OCI-M1 (cell line): ENCODE measurements around the gene VSX2.

Experiments used
- DNase-seq: peaks from one replicate; lab custom pipeline; 2025; lab: John Stamatoyannopoulos, UW

Gene VSX2

GRCh38 chr14:74238974-74239847 is at the start of gene VSX2:
TSS of gene VSX2 (plus strand) at chr14:74239449. CDS start at chr14:74239562, 113 bp downstream.
- DNase-seq: no peak

GRCh38 chr14:74190927-74191575 is 48.2 kb upstream of the VSX2 start:
- no peak for DNase-seq

DNA sequence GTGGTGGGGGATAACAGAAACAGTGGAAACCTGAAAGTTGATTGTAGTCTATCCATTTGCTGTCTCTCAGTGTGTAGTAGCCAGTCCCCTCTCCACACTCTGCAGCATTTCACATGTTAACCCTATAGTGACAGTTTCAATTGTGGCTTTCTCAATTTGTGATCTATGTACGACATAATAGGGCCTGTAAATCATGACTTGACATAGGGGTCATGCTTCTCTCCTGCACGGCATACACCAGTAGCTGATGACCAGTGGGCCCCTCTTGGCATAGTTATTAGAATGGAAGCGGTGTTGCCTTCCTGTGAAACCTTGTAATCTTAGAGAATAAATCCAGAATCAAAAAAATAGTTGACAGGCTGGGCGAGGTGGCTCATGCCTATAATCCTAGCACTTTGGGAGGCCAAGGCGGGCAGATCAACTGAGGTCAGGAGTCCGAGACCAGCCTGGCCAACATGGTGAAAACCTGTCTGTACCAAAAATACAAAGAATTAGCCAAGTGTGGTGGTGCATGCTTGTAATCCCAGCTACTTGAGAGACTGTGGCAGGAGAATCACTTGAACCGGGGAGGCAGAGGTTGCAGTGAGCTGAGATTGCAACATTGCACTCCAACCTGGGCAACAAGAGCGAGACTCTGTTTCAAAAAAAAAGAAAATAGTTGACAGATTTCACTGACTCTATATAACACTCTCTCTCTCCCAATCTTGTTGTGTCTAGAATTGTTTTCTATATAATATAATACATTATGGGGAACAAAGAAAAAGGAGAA is 44.6 kb upstream of the VSX2 start:
- no peak for DNase-seq

DNA sequence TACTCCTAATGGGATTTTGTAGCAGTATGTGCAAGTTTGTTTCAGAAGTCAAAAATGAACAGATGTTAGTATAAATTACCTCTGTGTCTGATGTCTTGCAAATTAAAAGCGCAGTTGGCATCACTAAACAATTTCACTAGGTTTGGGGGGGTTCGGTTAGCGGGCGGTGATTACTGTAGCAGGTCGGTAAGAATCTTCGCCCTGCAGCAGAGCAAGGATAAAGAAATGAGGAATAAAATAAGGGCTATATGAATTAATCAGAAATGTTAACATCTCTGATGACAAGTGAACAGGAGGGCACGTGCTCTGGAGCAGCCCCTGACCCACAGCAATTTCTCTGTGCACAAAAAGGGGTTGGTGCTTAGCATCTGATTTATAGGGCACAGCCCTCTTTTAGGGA is 43.6 kb upstream of the VSX2 start:
- DNase-seq: no peak

- no peak for DNase-seq
Observed at GRCh38 chr14:74198441-74199234, 40.6 kb upstream of the VSX2 start.

- peak; percentile 24 for DNase-seq
Observed at GRCh38 chr14:74202113-74202512, 37.1 kb upstream of the VSX2 start.

DNA sequence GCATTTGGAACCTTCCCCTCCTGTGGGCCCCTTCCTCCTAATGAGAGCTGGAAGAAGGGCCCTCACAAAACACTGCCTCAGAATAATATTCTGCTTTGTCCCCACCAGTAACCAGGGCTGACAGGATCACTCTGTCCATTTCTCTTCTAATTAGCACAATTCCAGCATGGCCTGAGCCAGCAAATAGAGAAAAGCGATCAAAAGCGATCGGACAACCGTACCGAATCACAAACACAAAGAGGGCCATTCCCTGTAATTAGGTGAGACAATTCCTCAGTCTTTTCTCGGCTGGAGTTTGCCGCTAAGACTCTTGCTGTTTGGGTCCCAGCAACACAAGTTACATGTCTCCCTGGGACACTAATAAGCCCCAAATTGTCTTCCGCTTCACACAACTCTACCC is 35.6 kb upstream of the VSX2 start:
- no peak for DNase-seq

- DNase-seq: no peak
Observed at GRCh38 chr14:74204491-74204890, 34.8 kb upstream of the VSX2 start.

DNA sequence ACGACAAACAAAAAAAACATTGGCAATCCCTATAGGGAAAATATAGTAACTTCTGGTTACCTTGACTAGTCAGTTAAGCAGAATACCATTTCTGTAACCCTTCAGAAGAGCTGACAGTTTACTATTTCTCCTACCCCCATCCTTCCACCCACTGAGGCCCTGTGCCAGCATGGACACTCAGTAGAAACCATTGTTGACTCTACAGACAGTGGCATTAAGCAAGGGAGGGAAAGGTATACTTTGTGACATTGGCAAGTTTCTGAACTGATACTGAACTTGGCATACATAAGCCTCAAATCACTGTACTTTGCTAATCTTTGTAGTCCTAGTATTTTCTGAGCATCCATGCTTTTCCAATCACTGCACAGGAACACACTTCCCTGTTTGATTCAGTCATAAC is 33.4 kb upstream of the VSX2 start:
- no peak for DNase-seq

GRCh38 chr14:74207943-74208342 is 31.3 kb upstream of the VSX2 start:
- DNase-seq: peak; percentile 45

DNA sequence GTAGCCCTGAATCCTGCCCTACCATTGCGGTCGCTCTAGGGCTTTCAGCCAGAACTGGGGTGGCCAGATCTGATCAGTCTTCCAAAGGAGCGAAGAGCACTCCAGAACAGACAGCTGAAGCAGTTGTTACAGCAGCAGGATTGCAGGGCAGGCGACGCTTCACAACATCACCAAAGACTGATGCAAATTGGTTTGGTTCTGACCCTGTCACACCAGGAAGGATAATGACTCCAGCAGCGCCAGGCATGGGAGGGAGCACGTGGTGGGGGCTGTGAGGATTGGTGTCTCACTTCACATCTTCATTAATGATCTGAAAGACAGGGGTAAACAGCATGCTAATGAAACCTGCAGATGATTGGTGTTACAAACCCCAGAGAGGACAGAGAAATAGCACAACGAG is 30.6 kb upstream of the VSX2 start:
- DNase-seq: no peak

DNA sequence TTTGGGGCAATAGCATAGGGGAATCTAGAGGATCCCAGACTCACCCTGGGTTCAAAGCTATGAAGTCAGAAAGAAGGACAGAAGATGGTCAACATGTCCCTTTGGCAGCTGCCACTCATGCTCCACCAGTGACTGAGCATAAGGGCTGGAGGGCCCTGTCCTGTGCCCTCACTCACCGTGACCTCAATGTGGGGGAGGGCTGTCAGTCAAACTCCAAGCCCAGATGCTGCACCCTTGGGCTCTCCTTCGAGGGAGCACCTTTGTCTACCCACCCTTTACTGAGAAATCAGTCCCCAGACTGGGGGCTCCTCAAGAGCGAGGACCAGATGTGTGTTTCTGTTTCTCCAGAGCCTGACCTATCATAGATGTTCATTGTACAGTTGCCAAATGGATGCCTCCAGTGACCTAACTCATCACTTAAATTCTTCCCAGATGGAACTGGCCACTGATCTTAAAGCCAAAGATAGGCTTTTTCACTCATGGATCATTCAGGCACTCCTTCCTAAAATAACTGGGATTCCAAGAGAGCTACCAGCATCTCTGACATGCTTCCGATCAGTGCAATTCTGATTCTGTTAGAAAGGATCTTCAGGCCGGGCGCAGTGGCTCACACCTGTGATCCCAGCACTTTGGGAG is 27.2 kb upstream of the VSX2 start:
- DNase-seq: no peak

GRCh38 chr14:74213907-74214803 is 25.1 kb upstream of the VSX2 start:
- no peak for DNase-seq

DNA sequence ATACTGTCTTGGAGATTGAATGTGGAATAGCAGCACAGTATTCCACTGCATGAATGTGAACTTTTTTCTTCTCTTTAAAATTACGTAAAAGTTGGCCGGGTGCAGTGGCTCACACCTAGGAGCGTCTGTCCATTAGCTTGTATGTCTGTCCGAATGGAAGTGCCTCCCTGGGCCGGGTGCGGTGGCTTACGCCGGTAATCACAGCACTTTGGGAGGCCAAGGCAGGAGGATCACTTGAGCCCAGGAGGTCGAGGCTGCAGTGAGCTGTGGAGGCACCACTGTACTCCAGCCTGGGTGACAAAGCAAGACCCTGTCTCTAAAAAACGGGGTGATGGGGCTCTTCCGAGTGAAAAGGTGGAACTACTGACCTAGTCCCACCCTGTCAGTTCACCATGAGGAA is 22.6 kb upstream of the VSX2 start:
- DNase-seq: no peak

- DNase-seq: peak; percentile 75
Observed at GRCh38 chr14:74217672-74218448, 21.4 kb upstream of the VSX2 start.

DNA sequence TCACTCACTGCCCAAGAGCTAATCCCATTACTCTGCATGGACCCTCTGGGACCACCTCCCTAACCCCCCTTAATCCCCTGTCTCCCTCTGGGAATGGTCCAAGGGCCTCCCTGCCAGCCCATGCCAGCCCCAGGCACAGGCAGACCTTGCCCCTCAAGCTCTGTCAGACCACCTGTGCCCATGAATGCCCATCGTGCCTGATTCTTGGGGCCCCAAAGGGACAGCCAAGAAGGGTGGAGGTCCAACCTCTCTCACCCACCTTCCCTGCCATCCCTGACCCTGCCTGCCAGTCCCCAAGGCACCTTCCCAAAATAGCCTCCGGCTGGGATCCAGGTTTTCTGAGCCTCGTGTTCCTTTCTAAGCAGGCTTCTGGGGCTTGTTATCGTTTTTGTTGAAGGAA is 20.8 kb upstream of the VSX2 start:
- no peak for DNase-seq

DNA sequence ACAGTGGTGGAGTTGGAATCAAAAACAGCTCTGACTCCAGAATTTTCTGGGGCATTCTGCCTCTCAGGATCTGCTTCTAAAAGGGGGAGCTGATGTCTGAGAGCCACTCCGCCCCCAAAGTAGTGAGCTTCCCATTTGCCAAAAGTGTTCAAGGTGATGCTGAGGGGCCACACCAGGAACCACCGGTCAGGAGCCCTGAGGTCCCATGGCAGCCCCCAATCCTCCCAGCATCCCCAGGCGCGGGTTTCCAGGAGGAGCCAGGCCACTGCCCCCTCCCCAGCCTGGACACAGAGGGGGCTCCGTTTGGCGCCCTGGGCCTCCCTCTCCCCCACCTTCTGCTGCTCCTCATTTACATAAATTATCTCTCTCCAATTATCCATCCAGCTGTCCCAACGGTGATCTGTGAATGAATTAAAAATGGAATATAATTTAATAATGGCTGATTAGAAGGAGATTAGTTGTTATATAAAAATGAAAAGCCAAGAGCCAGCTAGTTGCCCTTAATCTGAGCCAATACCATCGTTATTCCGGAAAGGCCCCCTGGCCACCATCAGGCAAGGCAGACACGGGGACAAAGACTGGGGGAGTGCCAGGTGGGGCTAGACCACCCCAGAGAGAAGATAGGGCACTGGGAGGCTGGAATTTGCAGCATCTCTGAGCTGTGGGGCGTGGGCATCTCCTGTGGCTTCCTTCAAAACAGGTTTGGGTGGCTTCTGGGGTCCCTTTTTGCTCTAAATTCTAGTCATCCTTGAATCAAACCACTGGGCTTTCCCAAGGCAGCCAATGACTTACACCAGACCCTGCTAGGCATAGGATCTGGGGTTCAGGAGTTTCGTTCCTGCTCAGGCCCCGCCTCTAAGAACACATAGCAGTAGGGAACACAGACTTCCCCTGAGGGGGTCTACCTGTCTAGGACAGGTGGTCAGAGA is 19.7 kb upstream of the VSX2 start:
- DNase-seq: no peak

GRCh38 chr14:74220991-74221390 is 18.3 kb upstream of the VSX2 start:
- DNase-seq: no peak
